Measurements from ENCODE around the gene SOD3.

- TF ChIP-seq POLR2A (IDR thresholded peaks at IDR 0.05) (no peak), POLR2AphosphoS5 (IDR thresholded peaks at IDR 0.05) (no peak), CTCF (IDR thresholded peaks at IDR 0.05) (no peak)
These were observed 49.8 kb downstream of the SOD3 start for GRCh38 chr4:24845132-24845531.
